Measurements from ENCODE around the gene RPUSD4. TPM values are rescaled to one million over a fixed set of nuclear protein-coding genes. Genes with fewer than 3 reads are reported as not detected.

RPUSD4 gene
- total and polyA plus RNA-seq, 9 of the 15 experiments (the other 6 are each of a cell fraction or from before 2014, with no cell fraction given) = 27.4 to 56.2 (median 44.6) TPM

DNA sequence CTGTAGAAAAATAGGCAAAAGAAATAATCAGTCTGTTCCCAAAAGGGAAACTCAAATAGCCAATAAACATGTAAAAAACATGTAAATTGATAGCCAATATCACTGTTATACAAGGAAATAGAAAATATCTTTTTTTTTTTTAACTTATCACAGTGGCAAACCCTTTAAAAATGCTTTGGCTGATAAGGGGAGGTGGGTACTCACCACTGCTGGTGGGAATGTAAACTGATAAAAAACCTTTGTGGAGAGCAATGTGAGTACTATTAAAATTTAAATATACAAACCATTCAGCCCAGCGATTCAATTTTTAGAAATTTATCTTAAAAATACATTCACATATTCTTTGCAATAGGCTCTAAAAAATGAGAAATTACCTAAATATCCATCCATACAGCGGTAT, 3.6 kb downstream of the RPUSD4 start:
- no peaks in the 10 kb centered on the region for H4K20me1 ChIP-seq (replicated peaks; ENCODE audit: control insufficient read depth, insufficient read depth, low read length)
- H3K9me1 ChIP-seq (ENCODE audit: control insufficient read depth, insufficient read depth, low read length) = no peaks in the 10 kb centered on the region
- WGBS (ENCODE audit: insufficient coverage, low coverage, missing lambda C conversion rate) = 91% methylated on average over 2 of the region's 2 CpGs
- in situ Hi-C loops (cut with MboI) (no loop called here), intact Hi-C loops (cut with micrococcal nuclease) (no loop called here)
- no peaks in the 10 kb centered on the region for H3K27me3 ChIP-seq (ENCODE audit: control insufficient read depth in 2 of 2, insufficient read depth in 2 of 2, low read length in 2 of 2)
- H3K4me3 ChIP-seq = no peak overlapping the region
- H2AFZ ChIP-seq (ENCODE audit: low read depth, low read length) = no peak overlapping the region
- H3K36me3 ChIP-seq (ENCODE audit: control insufficient read depth, insufficient read depth, low read length) = peaks cover 74% of the 10 kb centered on the region
- peaks cover 34% of the 10 kb centered on the region for H3K79me2 ChIP-seq (ENCODE audit: control insufficient read depth, insufficient read depth, low read length)
- FAIRE-seq = no peak
- BruUV-seq (replicated peaks) = no TSS peak
- peaks cover 0 to 7% of the 10 kb centered on the region in 2 experiments; a peak in 1 of 5 replicates for H3K4me1 ChIP-seq (replicated peaks in 1 of 2; ENCODE audit: control insufficient read depth in 2 of 2, insufficient read depth in 2 of 2, low read length in 2 of 2)
- no peak overlapping the region for H3K27ac ChIP-seq (ENCODE audit: extremely low read depth, low read depth, low read length)
- no peaks in the 10 kb centered on the region for H3K9me3 ChIP-seq (replicated peaks; ENCODE audit: control insufficient read depth, insufficient read depth, low read depth, low read length)
- no peak for DNase-seq (ENCODE audit: extremely low read depth in 1 of 4, low spot score in 3 of 4)
- H3K4me2 ChIP-seq (ENCODE audit: insufficient read depth, low read length) = no peak overlapping the region
- ChIA-PET CTCF (ENCODE audit: low intra/inter-chr PET ratio) (no interaction called here), POLR2A (interaction anchor here (0.8 kb wide), 1 partner anchor 18 kb away, joined by 3 read pairs; no protein-coding TSS in a partner anchor)
- ATAC-seq = no peak
- no peak overlapping the region for H3K9ac ChIP-seq (ENCODE audit: insufficient read depth in 1 of 2, low read depth in 2 of 2, low read length in 2 of 2)
- TF ChIP-seq GABPA (tag; conservative IDR thresholded peaks at IDR 0.05; ENCODE audit: low read depth) (no peak), KAT7 (CRISPR knock-in tag; IDR thresholded peaks at IDR 0.05; ENCODE audit: borderline replicate concordance) (no peak), ZSCAN32 (CRISPR knock-in tag; IDR thresholded peaks at IDR 0.05) (no peak), LARP7 (IDR thresholded peaks at IDR 0.05) (no peak), MBD1 (CRISPR knock-in tag; IDR thresholded peaks at IDR 0.05) (no peak), MTF1 (CRISPR knock-in tag; IDR thresholded peaks at IDR 0.05; ENCODE audit: borderline replicate concordance) (no peak)

All from K562 (cell line).